Measurements from ENCODE around the gene SMAD3.
A peak's percentile ranks its signal among the peaks of the same experiment; 100 is the strongest.

SMAD3 gene

GRCh38 chr15:67096546-67097294, 31.3 kb downstream of the SMAD3 start:
- no peak for DNase-seq (ENCODE audit: low read depth, low spot score)

GRCh38 chr15:67097424-67097823, 32.0 kb downstream of the SMAD3 start:
- DNase-seq (ENCODE audit: low read depth, low spot score): no peak

GRCh38 chr15:67097930-67098740, 32.7 kb downstream of the SMAD3 start:
- DNase-seq (ENCODE audit: low read depth, low spot score): peak; percentile 98

GRCh38 chr15:67098768-67099282, 33.4 kb downstream of the SMAD3 start:
- DNase-seq (ENCODE audit: low read depth, low spot score): peak; percentile 71

- DNase-seq (ENCODE audit: low read depth, low spot score): no peak
These were observed 34.9 kb downstream of the SMAD3 start for GRCh38 chr15:67100124-67100791.

GRCh38 chr15:67100801-67101581, 35.6 kb downstream of the SMAD3 start:
- DNase-seq (ENCODE audit: low read depth, low spot score): no peak

- peak; percentile 91 for DNase-seq (ENCODE audit: low read depth, low spot score)
These were observed 36.7 kb downstream of the SMAD3 start for GRCh38 chr15:67101911-67102598.

- DNase-seq (ENCODE audit: low read depth, low spot score): no peak
These were observed 37.2 kb downstream of the SMAD3 start for GRCh38 chr15:67102599-67102929.

- DNase-seq (ENCODE audit: low read depth, low spot score): no peak
These were observed 37.6 kb downstream of the SMAD3 start for GRCh38 chr15:67103021-67103420.

GRCh38 chr15:67103432-67103831, 38.0 kb downstream of the SMAD3 start:
- no peak for DNase-seq (ENCODE audit: low read depth, low spot score)

GRCh38 chr15:67103869-67104268, 38.5 kb downstream of the SMAD3 start:
- no peak for DNase-seq (ENCODE audit: low read depth, low spot score)

GRCh38 chr15:67104510-67104909, 39.1 kb downstream of the SMAD3 start:
- DNase-seq (ENCODE audit: low read depth, low spot score): no peak

GRCh38 chr15:67105065-67105951, 39.9 kb downstream of the SMAD3 start:
- DNase-seq (ENCODE audit: low read depth, low spot score): peak; percentile 98

- no peak for DNase-seq (ENCODE audit: low read depth, low spot score)
These were observed 40.8 kb downstream of the SMAD3 start for GRCh38 chr15:67105991-67106763.

GRCh38 chr15:67106764-67107013, 41.3 kb downstream of the SMAD3 start:
- DNase-seq (ENCODE audit: low read depth, low spot score): no peak

- DNase-seq (ENCODE audit: low read depth, low spot score): peak; percentile 99
These were observed 41.8 kb downstream of the SMAD3 start for GRCh38 chr15:67107014-67107812.

GRCh38 chr15:67108122-67108961, 42.9 kb downstream of the SMAD3 start:
- no peak for DNase-seq (ENCODE audit: low read depth, low spot score)
